ENCODE results near the gene LARGE1.

GRCh38 chr22:33605666-33606065, 314.6 kb downstream of the LARGE1 start:
- TF ChIP-seq CTCF (IDR thresholded peaks at IDR 0.05) (no peak), POLR2A (IDR thresholded peaks at IDR 0.05) (no peak)

Measured in Peyer's patch (tissue), 4 donors.